WTC11 (cell line): ENCODE measurements around the gene COL4A2. TPM values are rescaled to one million over a fixed set of nuclear protein-coding genes. Genes with fewer than 3 reads are reported as not detected.

Experiments used
- ATAC-seq: fragments of 200-7000 bp; cut with Tn5 transposase; 2 replicates; pipeline ENCODE4 v1.10.0; 2021; ENCODE audit warnings: mild to moderate bottlenecking, moderate library complexity
- CTCF ChIA-PET: fragments of 300-600 bp; sonication (Branson Sonifier 250); formaldehyde crosslinking; loops from one replicate; lab custom pipeline; 2021; ENCODE audit warnings: antibody characterized with exemption; lab: Charles Lee
- POLR2A ChIA-PET: fragments of 350-600 bp; sonication (Branson Sonifier 250); formaldehyde crosslinking; loops from one replicate; lab custom pipeline; 2021; ENCODE audit warnings: antibody characterized with exemption; lab: Charles Lee
- DNase-seq: peaks from one replicate; pipeline ENCODE4 v3.0.0; 2021; ENCODE audit warnings: low spot score
- H3K27ac Mint-ChIP-seq: 2 replicates; pipeline ENCODE4 v1.8.0; 2021; ENCODE audit warnings: mixed read lengths
- H3K27me3 Mint-ChIP-seq: 2 replicates; pipeline ENCODE4 v1.8.0; 2021; ENCODE audit warnings: low read depth, mild to moderate bottlenecking, moderate library complexity, mixed read lengths
- H3K36me3 Mint-ChIP-seq: 2 replicates; pipeline ENCODE4 v1.8.0; 2021; ENCODE audit warnings: mixed read lengths
- H3K4me1 Mint-ChIP-seq: 2 replicates; pipeline ENCODE4 v1.8.0; 2022; ENCODE audit warnings: mixed read lengths
- H3K4me3 Mint-ChIP-seq: 2 replicates; pipeline ENCODE4 v1.8.0; 2021; ENCODE audit warnings: mild to moderate bottlenecking, moderate library complexity, mixed read lengths
- H3K9me3 Mint-ChIP-seq: 2 replicates; pipeline ENCODE4 v1.8.0; 2021; ENCODE audit warnings: mixed read lengths
- CBFB ChIP-seq: sonication (generic); formaldehyde crosslinking; IDR thresholded peaks from 2 replicates; pipeline ENCODE4 v1.8.1; 2022; ENCODE audit warnings: mild to moderate bottlenecking, low read depth, missing genetic modification reagents
- CREB1 ChIP-seq: sonication (generic); formaldehyde crosslinking; IDR thresholded peaks from 2 replicates; pipeline ENCODE4 v1.8.0; 2023; ENCODE audit warnings: mild to moderate bottlenecking, missing genetic modification reagents
- ELF4 ChIP-seq: sonication (generic); formaldehyde crosslinking; IDR thresholded peaks from 2 replicates; pipeline ENCODE4 v1.8.1; 2022; ENCODE audit warnings: low read depth, mild to moderate bottlenecking, moderate library complexity, missing genetic modification reagents
- ETV6 ChIP-seq: sonication (generic); formaldehyde crosslinking; IDR thresholded peaks from 2 replicates; pipeline ENCODE4 v1.8.1; 2022; ENCODE audit warnings: mild to moderate bottlenecking, missing genetic modification reagents
- GABPB1 ChIP-seq: sonication (generic); formaldehyde crosslinking; IDR thresholded peaks from 2 replicates; pipeline ENCODE4 v1.8.1; 2023; ENCODE audit warnings: mild to moderate bottlenecking, missing genetic modification reagents
- GRHL2 ChIP-seq: fragments of 250-450 bp; sonication (Bioruptor Pico); IDR thresholded peaks from 2 replicates; pipeline ENCODE4 v1.8.0; 2022; ENCODE audit warnings: mild to moderate bottlenecking, moderate library complexity; ENCODE audit not compliant: insufficient replicate concordance, severe bottlenecking
- JAZF1 ChIP-seq: fragments of 250-450 bp; sonication (Bioruptor Pico); IDR thresholded peaks from 2 replicates; pipeline ENCODE4 v1.9.0; 2021; ENCODE audit warnings: moderate library complexity, mild to moderate bottlenecking, inconsistent platforms
- KAT7 ChIP-seq: sonication (generic); formaldehyde crosslinking; IDR thresholded peaks from 2 replicates; pipeline ENCODE4 v1.8.1; 2023; ENCODE audit warnings: missing genetic modification reagents, mild to moderate bottlenecking, borderline replicate concordance
- MYBL2 ChIP-seq: sonication (generic); formaldehyde crosslinking; IDR thresholded peaks from 2 replicates; pipeline ENCODE4 v1.8.1; 2023; ENCODE audit warnings: mild to moderate bottlenecking, moderate library complexity, missing genetic modification reagents
- NFATC4 ChIP-seq: fragments of 250-450 bp; sonication (Bioruptor Pico); IDR thresholded peaks from 2 replicates; pipeline ENCODE4 v1.9.0; 2021; ENCODE audit warnings: mild to moderate bottlenecking
- NFE2L1 ChIP-seq: sonication (generic); formaldehyde crosslinking; IDR thresholded peaks from 2 replicates; pipeline ENCODE4 v1.8.1; 2023; ENCODE audit warnings: missing genetic modification reagents
- NFYB ChIP-seq: sonication (generic); formaldehyde crosslinking; conservative IDR thresholded peaks from 2 replicates; pipeline ENCODE4 v1.8.0; 2022; ENCODE audit warnings: low read depth, missing genetic modification reagents
- NR2C2 ChIP-seq: sonication (generic); formaldehyde crosslinking; IDR thresholded peaks from 2 replicates; pipeline ENCODE4 v1.8.0; 2022; ENCODE audit warnings: mild to moderate bottlenecking, missing genetic modification reagents
- NR3C1 ChIP-seq: sonication (generic); formaldehyde crosslinking; conservative IDR thresholded peaks from 2 replicates; pipeline ENCODE4 v1.8.1; 2023; ENCODE audit warnings: low read depth, mild to moderate bottlenecking, missing genetic modification reagents
- OVOL2 ChIP-seq: fragments of 250-450 bp; sonication (Bioruptor Pico); IDR thresholded peaks from 2 replicates; pipeline ENCODE4 v1.9.0; 2021; ENCODE audit warnings: mild to moderate bottlenecking, borderline replicate concordance
- RELA ChIP-seq: sonication (generic); formaldehyde crosslinking; IDR thresholded peaks from 2 replicates; pipeline ENCODE4 v1.8.1; 2022; ENCODE audit warnings: missing genetic modification reagents, mild to moderate bottlenecking, borderline replicate concordance
- RORB ChIP-seq: fragments of 250-450 bp; sonication (Bioruptor Pico); IDR thresholded peaks from 2 replicates; pipeline ENCODE4 v1.9.0; 2021; ENCODE audit warnings: mild to moderate bottlenecking
- SMAD4 ChIP-seq: sonication (generic); formaldehyde crosslinking; IDR thresholded peaks from 2 replicates; pipeline ENCODE4 v1.8.0; 2022; ENCODE audit warnings: mild to moderate bottlenecking, missing genetic modification reagents
- TEAD1 ChIP-seq: sonication (generic); formaldehyde crosslinking; IDR thresholded peaks from 2 replicates; pipeline ENCODE4 v1.8.0; 2022; ENCODE audit warnings: mild to moderate bottlenecking, missing genetic modification reagents
- ZBTB21 ChIP-seq: sonication (generic); formaldehyde crosslinking; IDR thresholded peaks from 2 replicates; pipeline ENCODE4 v1.8.1; 2023; ENCODE audit warnings: mild to moderate bottlenecking, missing genetic modification reagents, borderline replicate concordance
- ZNF232 ChIP-seq: sonication (generic); formaldehyde crosslinking; IDR thresholded peaks from 2 replicates; pipeline ENCODE4 v1.8.0; 2022; ENCODE audit warnings: mild to moderate bottlenecking, missing genetic modification reagents
- ZNF263 ChIP-seq: sonication (generic); formaldehyde crosslinking; IDR thresholded peaks from 2 replicates; pipeline ENCODE4 v1.8.1; 2022; ENCODE audit warnings: low read depth, mild to moderate bottlenecking, moderate library complexity, missing genetic modification reagents
- ZNF416 ChIP-seq: fragments of 250-450 bp; sonication (Bioruptor Pico); IDR thresholded peaks from 2 replicates; pipeline ENCODE4 v1.9.0; 2021; ENCODE audit warnings: mild to moderate bottlenecking, inconsistent platforms
- total RNA-seq: library from RNA; stranded (reverse); gene quantifications from 3 replicates; pipeline ENCODE4 v1.2.3, GENCODE V29; 2021
- TF ChIP-seq, protein P1 (sequence below): sonication (generic); formaldehyde crosslinking; IDR thresholded peaks from 2 replicates; pipeline ENCODE4 v1.8.1; 2022; ENCODE audit warnings: mild to moderate bottlenecking, moderate library complexity, missing genetic modification reagents
- TF ChIP-seq, protein P2 (sequence below): sonication (generic); formaldehyde crosslinking; IDR thresholded peaks from 2 replicates; pipeline ENCODE4 v1.8.1; 2022; ENCODE audit warnings: missing genetic modification reagents, borderline replicate concordance
- TF ChIP-seq, protein P3 (sequence below): sonication (generic); formaldehyde crosslinking; IDR thresholded peaks from 2 replicates; pipeline ENCODE4 v1.8.0; 2022; ENCODE audit warnings: mild to moderate bottlenecking, missing genetic modification reagents
- TF ChIP-seq, protein P4 (sequence below): fragments of 250-450 bp; sonication (Bioruptor Pico); IDR thresholded peaks from 2 replicates; pipeline ENCODE4 v2.1.2; 2022; ENCODE audit warnings: mild to moderate bottlenecking, moderate library complexity
- TF ChIP-seq, protein P5 (sequence below): sonication (generic); formaldehyde crosslinking; IDR thresholded peaks from 2 replicates; pipeline ENCODE4 v1.8.1; 2023; ENCODE audit warnings: mild to moderate bottlenecking, missing genetic modification reagents, moderate library complexity
- TF ChIP-seq, protein P6 (sequence below): sonication (generic); formaldehyde crosslinking; IDR thresholded peaks from 2 replicates; pipeline ENCODE4 v1.8.0; 2022; ENCODE audit warnings: mild to moderate bottlenecking, missing genetic modification reagents
- TF ChIP-seq, protein P7 (sequence below): sonication (generic); formaldehyde crosslinking; conservative IDR thresholded peaks from 2 replicates; pipeline ENCODE4 v1.8.1; 2022; ENCODE audit warnings: mild to moderate bottlenecking, missing genetic modification reagents

Gene COL4A2
- total RNA-seq, 1 experiment from 2014 or later = 109 TPM

DNA sequence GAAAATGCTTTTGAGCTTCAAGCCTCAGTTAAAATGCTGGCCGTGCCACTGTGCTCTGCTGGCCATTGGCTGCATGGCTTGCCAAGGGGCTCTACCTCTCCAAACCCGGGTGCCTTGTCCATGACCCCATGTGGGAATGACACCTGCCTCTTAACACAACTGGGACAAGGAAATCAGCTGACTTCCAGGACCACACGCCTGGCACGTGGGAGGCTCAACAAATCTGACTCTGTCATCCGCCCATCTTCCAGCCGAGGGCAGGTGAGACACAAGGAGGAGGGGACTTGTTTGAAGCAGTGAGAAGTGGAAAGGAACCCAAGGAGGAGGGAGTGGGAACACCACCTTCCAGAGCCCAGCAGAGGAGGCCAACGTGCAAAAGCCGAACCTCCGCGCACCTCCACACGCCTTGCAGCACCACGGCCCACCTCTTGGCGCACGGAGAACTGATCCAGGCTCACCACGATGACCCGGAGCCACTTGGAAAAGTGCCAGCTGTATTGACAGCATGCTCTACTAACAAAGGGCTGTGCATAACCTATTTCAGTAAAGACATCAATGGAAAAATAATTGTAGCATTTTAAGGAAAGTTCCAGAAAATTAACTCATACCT lies 38.4 kb upstream of the COL4A2 start:
- Mint-ChIP-seq H3K27ac (no peak overlapping the region), H3K27me3 (no peaks in the 10 kb centered on the region), H3K9me3 (no peaks in the 10 kb centered on the region), H3K4me3 (no peak overlapping the region), H3K36me3 (no peaks in the 10 kb centered on the region), H3K4me1 (peaks cover 43% of the 10 kb centered on the region)
- DNase-seq (no peak), ATAC-seq (no peak)
- POLR2A ChIA-PET = interaction anchor here (0.6 kb wide), 1 partner anchor 115 kb away, joined by 3 read pairs; no protein-coding TSS in a partner anchor
- no peak for TF ChIP-seq ZNF263 (CRISPR knock-in tag)
- no peak for TF ChIP-seq RORB (CRISPR knock-in tag)
- TF ChIP-seq, protein P1, sequence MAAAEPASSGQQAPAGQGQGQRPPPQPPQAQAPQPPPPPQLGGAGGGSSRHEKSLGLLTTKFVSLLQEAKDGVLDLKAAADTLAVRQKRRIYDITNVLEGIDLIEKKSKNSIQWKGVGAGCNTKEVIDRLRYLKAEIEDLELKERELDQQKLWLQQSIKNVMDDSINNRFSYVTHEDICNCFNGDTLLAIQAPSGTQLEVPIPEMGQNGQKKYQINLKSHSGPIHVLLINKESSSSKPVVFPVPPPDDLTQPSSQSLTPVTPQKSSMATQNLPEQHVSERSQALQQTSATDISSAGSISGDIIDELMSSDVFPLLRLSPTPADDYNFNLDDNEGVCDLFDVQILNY (CRISPR knock-in tag) = no peak
- no peak for TF ChIP-seq CREB1
- TF ChIP-seq, protein P2, sequence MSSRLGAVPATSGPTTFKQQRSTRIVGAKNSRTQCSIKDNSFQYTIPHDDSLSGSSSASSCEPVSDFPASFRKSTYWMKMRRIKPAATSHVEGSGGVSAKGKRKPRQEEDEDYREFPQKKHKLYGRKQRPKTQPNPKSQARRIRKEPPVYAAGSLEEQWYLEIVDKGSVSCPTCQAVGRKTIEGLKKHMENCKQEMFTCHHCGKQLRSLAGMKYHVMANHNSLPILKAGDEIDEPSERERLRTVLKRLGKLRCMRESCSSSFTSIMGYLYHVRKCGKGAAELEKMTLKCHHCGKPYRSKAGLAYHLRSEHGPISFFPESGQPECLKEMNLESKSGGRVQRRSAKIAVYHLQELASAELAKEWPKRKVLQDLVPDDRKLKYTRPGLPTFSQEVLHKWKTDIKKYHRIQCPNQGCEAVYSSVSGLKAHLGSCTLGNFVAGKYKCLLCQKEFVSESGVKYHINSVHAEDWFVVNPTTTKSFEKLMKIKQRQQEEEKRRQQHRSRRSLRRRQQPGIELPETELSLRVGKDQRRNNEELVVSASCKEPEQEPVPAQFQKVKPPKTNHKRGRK = no peak
- no peak for TF ChIP-seq ZBTB21 (CRISPR knock-in tag)
- TF ChIP-seq ZNF416 (CRISPR knock-in tag) = no peak
- TF ChIP-seq NFE2L1 (CRISPR knock-in tag) = no peak
- no peak for TF ChIP-seq ELF4 (CRISPR knock-in tag)
- no peak for TF ChIP-seq ETV6 (CRISPR knock-in tag)
- no peak for TF ChIP-seq CBFB (CRISPR knock-in tag)
- no peak for TF ChIP-seq GABPB1
- no peak for TF ChIP-seq TEAD1 (CRISPR knock-in tag)
- no peak for TF ChIP-seq SMAD4 (CRISPR knock-in tag)
- TF ChIP-seq, protein P3, sequence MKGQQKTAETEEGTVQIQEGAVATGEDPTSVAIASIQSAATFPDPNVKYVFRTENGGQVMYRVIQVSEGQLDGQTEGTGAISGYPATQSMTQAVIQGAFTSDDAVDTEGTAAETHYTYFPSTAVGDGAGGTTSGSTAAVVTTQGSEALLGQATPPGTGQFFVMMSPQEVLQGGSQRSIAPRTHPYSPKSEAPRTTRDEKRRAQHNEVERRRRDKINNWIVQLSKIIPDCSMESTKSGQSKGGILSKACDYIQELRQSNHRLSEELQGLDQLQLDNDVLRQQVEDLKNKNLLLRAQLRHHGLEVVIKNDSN = no peak
- no peak for TF ChIP-seq GRHL2 (CRISPR knock-in tag)
- TF ChIP-seq NFYB (CRISPR knock-in tag) = no peak
- TF ChIP-seq ZNF232 = no peak
- CTCF ChIA-PET = interaction anchor here (3.8 kb wide), 1 partner anchor 21 kb away, joined by 29 read pairs; no protein-coding TSS in a partner anchor

DNA sequence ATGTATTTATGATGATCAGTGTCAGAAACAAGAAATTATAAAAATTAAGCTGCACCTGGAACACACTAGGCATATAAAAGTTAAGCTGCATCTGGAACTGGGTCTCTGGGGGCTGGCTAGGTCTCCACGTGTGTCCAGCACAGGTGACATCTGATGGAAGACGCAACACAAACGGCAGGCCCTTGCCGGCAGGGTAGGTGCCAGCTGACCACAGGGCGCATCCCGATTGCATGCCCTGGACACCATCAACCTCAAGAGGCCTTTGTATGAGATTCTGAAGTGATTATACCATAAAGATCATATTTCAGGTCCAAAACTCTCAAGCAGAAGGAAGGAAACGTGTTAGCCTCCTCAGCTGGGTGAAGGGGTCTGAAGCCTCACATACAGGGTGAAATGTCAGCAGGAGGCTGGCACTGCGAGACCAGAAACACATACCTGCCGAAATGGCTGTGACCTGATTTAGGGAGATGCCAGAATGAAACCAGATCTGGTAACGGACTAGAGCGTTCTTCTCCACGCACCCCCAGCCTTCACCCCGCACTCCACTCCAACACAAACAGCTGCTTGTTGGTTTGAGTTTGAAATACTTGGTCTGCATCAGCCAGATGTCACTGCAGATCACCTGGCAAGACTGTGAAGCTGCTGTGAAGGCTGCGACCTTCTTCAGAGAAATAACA lies 37.4 kb upstream of the COL4A2 start:
- H3K4me3 Mint-ChIP-seq = no peak overlapping the region
- no peaks in the 10 kb centered on the region for H3K36me3 Mint-ChIP-seq
- ChIA-PET CTCF (interaction anchor here (1.5 kb wide), 1 partner anchor 22 kb away, joined by 3 read pairs; no protein-coding TSS in a partner anchor), POLR2A (no interaction called here)
- H3K9me3 Mint-ChIP-seq = no peaks in the 10 kb centered on the region
- no peak overlapping the region for H3K27ac Mint-ChIP-seq
- ATAC-seq (no peak), DNase-seq (no peak)
- no peaks in the 10 kb centered on the region for H3K27me3 Mint-ChIP-seq
- H3K4me1 Mint-ChIP-seq = peaks cover 39% of the 10 kb centered on the region
- TF ChIP-seq, protein P4, sequence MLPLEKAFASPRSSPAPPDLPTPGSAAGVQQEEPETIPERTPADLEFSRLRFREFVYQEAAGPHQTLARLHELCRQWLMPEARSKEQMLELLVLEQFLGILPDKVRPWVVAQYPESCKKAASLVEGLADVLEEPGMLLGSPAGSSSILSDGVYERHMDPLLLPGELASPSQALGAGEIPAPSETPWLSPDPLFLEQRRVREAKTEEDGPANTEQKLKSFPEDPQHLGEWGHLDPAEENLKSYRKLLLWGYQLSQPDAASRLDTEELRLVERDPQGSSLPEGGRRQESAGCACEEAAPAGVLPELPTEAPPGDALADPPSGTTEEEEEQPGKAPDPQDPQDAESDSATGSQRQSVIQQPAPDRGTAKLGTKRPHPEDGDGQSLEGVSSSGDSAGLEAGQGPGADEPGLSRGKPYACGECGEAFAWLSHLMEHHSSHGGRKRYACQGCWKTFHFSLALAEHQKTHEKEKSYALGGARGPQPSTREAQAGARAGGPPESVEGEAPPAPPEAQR (CRISPR knock-in tag) = no peak
- TF ChIP-seq MYBL2 (no peak), ZNF416 (CRISPR knock-in tag) (no peak), NR3C1 (CRISPR knock-in tag) (no peak), NFE2L1 (CRISPR knock-in tag) (no peak), OVOL2 (CRISPR knock-in tag) (no peak), RELA (CRISPR knock-in tag) (no peak), NFATC4 (CRISPR knock-in tag) (no peak), JAZF1 (CRISPR knock-in tag) (no peak), NR2C2 (no peak), KAT7 (no peak)
- TF ChIP-seq, protein P5, sequence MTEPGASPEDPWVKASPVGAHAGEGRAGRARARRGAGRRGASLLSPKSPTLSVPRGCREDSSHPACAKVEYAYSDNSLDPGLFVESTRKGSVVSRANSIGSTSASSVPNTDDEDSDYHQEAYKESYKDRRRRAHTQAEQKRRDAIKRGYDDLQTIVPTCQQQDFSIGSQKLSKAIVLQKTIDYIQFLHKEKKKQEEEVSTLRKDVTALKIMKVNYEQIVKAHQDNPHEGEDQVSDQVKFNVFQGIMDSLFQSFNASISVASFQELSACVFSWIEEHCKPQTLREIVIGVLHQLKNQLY = no peak
- TF ChIP-seq, protein P6, sequence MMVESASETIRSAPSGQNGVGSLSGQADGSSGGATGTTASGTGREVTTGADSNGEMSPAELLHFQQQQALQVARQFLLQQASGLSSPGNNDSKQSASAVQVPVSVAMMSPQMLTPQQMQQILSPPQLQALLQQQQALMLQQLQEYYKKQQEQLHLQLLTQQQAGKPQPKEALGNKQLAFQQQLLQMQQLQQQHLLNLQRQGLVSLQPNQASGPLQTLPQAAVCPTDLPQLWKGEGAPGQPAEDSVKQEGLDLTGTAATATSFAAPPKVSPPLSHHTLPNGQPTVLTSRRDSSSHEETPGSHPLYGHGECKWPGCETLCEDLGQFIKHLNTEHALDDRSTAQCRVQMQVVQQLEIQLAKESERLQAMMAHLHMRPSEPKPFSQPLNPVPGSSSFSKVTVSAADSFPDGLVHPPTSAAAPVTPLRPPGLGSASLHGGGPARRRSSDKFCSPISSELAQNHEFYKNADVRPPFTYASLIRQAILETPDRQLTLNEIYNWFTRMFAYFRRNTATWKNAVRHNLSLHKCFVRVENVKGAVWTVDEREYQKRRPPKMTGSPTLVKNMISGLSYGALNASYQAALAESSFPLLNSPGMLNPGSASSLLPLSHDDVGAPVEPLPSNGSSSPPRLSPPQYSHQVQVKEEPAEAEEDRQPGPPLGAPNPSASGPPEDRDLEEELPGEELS (CRISPR knock-in tag) = no peak
- TF ChIP-seq, protein P7, sequence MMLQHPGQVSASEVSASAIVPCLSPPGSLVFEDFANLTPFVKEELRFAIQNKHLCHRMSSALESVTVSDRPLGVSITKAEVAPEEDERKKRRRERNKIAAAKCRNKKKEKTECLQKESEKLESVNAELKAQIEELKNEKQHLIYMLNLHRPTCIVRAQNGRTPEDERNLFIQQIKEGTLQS (CRISPR knock-in tag) = no peak
